Transverse colon (tissue), 4 donors: Measurements from ENCODE around the gene FNDC3B.

Source experiments
- EP300 ChIP-seq: sonication (generic); formaldehyde crosslinking; IDR thresholded peaks from one replicate; pipeline ENCODE4 v1.6.1; 2017; ENCODE audit warnings: antibody characterized with exemption, low read depth
- POLR2A ChIP-seq: fragments of 450-650 bp; IDR thresholded peaks from one replicate; pipeline ENCODE4 v1.6.1; 2016; ENCODE audit warnings: antibody characterized with exemption, mild to moderate bottlenecking, moderate library complexity
- POLR2AphosphoS5 ChIP-seq, 3 donors: sonication (generic); formaldehyde crosslinking; IDR thresholded peaks; one replicate each; pipeline ENCODE4 v1.6.1; 2016; ENCODE audit warnings: antibody characterized with exemption in 3 of 3
- TF ChIP-seq, protein P1 (sequence below), 5 experiments: fragments of 200-600 bp in 3 of 5; fragments of 450-650 bp in 2 of 5; sonication (generic) in 3 of 5; IDR thresholded peaks; 1 replicate in 2 of 5; 2 replicates in 3 of 5; pipeline ENCODE4 v1.5.1; 2016 to 2017; ENCODE audit warnings: antibody characterized with exemption in 5 of 5, inconsistent platforms in 3 of 5, mild to moderate bottlenecking in 2 of 5, moderate library complexity in 1 of 5

DNA sequence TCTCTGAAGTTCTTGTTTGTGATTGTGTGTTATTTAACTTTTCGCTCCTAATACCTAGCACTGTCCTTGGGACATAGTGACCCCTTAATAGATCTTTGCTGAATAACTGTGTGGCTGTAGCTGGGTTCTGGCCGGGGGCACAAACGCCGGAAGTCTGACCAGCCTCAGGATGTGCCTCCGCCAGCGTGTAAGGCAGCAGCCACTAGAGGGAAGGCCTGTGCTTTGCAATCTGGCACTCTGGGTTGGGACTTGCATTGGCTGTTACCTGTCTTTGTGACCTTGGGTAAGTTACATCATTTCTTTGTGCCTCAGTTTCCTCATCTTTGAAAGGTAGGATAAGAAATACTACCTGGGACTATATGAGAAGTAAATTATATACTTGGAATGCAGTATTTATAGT, 250.2 kb downstream of the FNDC3B start:
- TF ChIP-seq EP300: no peak
- TF ChIP-seq, protein P1, sequence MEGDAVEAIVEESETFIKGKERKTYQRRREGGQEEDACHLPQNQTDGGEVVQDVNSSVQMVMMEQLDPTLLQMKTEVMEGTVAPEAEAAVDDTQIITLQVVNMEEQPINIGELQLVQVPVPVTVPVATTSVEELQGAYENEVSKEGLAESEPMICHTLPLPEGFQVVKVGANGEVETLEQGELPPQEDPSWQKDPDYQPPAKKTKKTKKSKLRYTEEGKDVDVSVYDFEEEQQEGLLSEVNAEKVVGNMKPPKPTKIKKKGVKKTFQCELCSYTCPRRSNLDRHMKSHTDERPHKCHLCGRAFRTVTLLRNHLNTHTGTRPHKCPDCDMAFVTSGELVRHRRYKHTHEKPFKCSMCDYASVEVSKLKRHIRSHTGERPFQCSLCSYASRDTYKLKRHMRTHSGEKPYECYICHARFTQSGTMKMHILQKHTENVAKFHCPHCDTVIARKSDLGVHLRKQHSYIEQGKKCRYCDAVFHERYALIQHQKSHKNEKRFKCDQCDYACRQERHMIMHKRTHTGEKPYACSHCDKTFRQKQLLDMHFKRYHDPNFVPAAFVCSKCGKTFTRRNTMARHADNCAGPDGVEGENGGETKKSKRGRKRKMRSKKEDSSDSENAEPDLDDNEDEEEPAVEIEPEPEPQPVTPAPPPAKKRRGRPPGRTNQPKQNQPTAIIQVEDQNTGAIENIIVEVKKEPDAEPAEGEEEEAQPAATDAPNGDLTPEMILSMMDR (IDR thresholded peaks at IDR 0.05): peak in 4 of 5 experiments; percentile 29 to 43 (median 34)
- no peak for TF ChIP-seq POLR2A
- no peak for TF ChIP-seq POLR2AphosphoS5 (IDR thresholded peaks at IDR 0.05)
